C1 segment of cervical spinal cord (tissue), 14 donors: Measurements from ENCODE around the gene SDS.

Source experiments
- DNase-seq, 14 donors: peaks; one replicate each; lab custom pipeline; 2025; lab: John Stamatoyannopoulos, UW

The SDS gene

DNA sequence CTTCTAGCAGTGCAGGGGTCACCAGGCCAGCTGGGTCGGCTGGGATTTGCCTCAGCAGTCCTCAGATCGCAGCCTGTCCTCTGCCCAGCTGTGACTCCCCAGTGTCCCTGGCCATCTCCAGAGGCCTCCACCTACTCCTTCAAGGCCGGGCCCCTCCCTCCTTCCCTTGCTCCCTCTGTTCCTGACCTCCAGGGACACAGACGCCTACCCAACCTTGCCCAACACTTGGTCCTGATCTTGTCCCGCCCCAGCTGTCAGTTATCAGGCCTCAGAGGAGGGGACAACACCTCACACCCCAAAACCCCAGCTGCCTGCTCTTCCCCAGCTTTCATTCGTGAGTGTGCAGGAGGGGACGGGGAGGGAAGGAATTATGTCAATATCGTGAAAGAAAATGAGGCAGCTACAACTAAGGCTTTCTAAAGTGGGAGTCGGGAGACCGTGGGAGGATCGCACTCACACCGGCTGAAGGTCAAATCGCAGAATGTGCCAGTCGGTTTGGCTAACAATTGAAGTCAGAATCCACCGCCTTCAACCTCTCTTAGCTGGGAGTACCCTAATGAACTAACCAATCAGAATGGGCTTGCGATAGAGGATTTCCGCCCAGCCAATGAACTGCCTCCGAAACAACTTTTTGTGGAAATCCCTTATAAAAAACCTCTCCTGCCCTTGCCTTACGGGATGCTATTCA lies 54.7 kb downstream of the SDS start:
- DNase-seq = no peak

DNA sequence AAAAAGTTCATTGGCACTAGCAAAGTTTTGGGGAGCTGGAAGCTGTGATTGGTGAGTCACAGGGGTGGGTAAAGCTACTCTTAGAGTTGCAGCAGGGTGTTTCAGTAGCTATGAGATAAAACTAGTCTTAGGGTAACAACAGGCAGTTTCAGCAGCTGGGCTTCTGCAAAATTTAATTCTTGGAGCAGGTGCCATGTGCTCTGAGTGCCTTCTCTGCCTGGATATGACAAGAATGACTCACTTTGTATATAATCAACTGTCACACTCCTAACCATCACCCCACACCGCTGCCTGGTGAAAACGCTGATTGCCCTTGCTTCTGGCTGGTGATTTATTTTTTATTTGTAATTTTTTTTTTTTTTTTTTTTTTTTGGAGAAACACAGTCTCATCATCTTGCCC lies 55.8 kb downstream of the SDS start:
- DNase-seq = no peak

DNA sequence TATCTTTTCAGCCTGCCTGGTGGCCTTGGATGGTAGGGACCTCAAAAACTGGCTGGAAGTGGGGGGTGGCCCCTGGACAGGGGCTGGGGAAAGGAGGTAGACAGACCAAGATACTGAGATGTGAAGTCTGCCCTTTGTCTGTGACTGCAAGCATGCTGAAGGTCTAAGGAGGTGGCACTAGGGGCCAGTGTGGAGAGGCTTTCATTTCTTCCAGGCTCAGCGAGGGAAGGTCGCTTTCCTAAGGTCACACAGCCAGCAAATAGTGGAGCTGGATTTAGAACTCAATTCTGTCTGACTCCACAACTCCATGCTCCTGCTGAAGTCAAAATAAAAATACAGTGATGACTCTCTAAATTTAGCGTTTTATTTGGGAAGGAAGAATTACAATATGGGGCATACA lies 56.6 kb downstream of the SDS start:
- DNase-seq = no peak

DNA sequence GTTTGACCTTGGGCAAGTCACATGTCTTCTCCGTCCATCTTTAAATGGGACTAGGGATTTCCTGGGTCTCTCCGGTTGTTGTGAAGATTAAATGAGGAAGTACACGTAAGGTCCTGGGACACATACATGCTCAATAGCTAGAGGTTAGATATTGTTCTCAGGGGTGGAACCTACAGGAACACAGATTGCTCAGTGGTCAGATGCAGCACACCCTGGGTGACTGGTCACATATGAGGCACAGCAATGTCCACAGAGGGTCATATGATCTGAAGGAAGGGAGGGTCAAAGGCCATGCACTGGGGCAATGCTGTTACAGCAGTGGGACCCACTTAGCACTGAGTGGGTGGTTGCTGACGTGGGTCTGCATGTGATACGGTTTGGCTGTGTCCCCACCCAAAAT lies 57.3 kb downstream of the SDS start:
- DNase-seq = no peak

DNA sequence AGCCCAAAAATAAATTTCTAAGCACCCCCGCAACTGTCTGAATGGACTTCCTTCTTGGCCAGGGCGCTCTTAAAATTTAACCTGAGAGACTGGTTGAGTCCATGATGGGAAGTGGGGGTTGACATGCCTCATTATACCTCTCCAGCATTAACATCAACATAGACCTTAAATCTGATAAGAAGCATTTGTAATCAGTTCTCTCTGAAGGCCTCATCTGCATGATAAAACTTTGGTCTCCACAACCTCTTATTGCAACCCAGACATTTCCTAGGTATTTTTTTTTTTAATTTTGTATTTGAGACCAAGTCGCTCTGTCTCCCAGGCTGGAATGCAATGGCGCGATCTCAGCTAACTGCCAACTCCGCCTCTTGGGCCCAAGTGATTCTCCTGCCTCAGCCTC lies 58.4 kb downstream of the SDS start:
- no peak for DNase-seq
